AG09319 (cell line): Measurements from ENCODE around the gene KLHL29.

Source experiments
- DNase-seq: peaks from one replicate; pipeline ENCODE4 v3.0.0-alpha.2; 2010; ENCODE audit warnings: low read depth; ENCODE audit errors: extremely low read depth
- CTCF ChIP-seq: IDR thresholded peaks from 2 replicates; pipeline ENCODE4 v1.5.1; 2011; ENCODE audit warnings: low read depth, mild to moderate bottlenecking, inconsistent platforms, low read length, moderate library complexity

The KLHL29 gene

GRCh38 chr2:23640711-23641110 lies 255.7 kb downstream of the KLHL29 start:
- no peak for TF ChIP-seq CTCF
- DNase-seq = no peak

DNA sequence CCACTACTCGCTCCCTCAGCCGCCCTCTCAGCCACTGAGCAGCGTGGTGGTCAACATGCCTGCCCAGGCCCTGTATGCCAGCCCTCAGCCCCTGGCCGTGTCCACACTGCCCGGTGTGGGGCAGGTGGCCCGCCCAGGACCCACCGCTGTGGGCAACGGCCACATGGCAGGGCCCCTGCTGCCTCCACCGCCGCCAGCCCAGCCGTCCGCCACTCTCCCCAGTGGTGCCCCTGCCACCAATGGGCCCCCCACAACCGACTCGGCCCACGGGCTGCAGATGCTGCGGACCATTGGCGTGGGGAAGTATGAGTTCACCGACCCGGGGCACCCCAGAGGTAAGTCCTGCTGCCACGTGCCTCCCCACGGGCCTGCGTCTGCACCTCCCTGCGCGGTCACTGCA lies 257.5 kb downstream of the KLHL29 start:
- DNase-seq = no peak
- TF ChIP-seq CTCF = no peak

DNA sequence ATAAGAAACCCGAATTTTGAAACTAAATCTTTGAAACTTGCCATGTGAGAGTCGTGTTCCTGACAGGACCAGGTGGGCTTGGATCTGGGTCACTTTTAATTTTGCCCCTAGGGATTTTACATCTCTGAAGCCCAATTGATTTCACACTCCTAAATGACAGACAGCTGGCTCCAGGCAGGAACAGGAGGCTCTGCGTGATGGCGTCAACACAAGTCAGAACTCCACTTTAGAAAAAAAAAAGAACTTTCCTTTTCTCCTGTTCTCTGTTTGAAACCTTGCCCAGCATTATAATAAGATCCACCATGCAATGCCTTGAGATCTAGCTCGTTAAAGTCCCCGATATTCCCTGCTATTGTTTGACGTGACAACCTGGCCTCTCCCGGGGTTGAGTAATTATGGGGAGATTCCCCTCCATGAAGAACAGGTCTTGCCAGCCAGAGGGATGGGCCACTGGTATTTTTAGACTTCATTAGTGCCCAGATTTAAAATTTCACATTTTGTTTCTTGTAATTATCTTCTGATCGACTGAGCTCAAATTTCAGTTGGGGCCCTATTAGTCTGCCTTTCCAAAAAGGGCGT lies 260.3 kb downstream of the KLHL29 start:
- TF ChIP-seq CTCF = no peak
- no peak for DNase-seq

GRCh38 chr2:23647563-23647962 lies 262.6 kb downstream of the KLHL29 start:
- no peak for TF ChIP-seq CTCF
- no peak for DNase-seq

DNA sequence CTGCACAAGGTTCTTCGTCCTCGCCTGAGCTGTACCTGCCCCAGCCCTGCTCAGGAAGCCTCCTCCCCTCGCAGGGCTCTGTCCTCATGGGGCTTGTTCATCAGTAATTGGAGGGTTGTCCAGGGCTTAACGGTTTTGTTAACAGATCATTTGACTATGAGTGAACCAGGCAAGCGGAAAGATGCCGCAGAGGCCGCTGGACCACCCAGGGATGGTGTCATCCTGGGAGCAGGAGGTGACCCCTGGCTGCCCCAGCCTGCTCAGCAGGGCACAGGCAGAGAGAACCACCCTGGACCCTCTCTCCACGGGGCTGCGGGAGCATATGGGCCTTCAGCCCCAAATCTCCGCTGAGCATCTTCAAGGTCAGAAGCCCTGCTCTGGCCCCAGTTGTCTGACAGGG lies 264.3 kb downstream of the KLHL29 start:
- no peak for DNase-seq
- TF ChIP-seq CTCF = no peak

DNA sequence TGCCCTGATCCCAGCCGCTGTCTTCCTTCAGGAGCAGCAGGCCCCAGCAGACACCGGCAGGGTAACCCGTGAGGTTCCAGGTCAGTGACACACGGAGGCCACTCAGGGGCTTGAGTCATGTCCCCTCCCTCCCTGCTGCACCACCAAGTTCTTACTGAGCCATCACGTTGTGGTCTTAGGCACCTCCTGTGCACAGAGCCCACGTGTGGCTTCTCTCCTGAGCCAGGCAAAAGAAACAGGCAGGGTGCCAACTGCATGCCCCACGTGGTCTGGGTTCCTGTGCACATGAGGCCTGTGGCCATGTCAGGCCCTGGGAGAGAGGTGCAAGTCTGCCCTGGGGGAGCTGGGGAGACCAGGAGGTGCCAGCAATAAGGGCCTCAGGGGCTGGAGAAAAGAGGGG lies 264.8 kb downstream of the KLHL29 start:
- TF ChIP-seq CTCF = no peak
- DNase-seq = no peak

GRCh38 chr2:23651187-23652080 lies 266.5 kb downstream of the KLHL29 start:
- TF ChIP-seq CTCF = no peak
- no peak for DNase-seq
